GM23338 (cell line): ENCODE data around the gene SNX1.

ENCODE experiments used
- CTCF ChIP-seq, 2 experiments: fragments of 200-600 bp in 1 of 2; sonication (generic) in 1 of 2; conservative IDR thresholded peaks; 2 replicates each; pipeline versions ENCODE4 v1.5.1 to v1.6.1; 2016 to 2017; ENCODE audit warnings: antibody characterized with exemption in 2 of 2, low read depth in 2 of 2, mild to moderate bottlenecking in 2 of 2, moderate library complexity in 1 of 2
- REST ChIP-seq: IDR thresholded peaks from one replicate; pipeline ENCODE4 v1.6.1; 2018; ENCODE audit warnings: antibody characterized with exemption; ENCODE audit not compliant: unreplicated experiment

- no peak for TF ChIP-seq CTCF (conservative IDR thresholded peaks at IDR 0.05; ENCODE audit: low read depth in 2 of 2)
- TF ChIP-seq REST = no peak
Measured at GRCh38 chr15:64089543-64090280, 6.1 kb upstream of the SNX1 start.
